Measurements from ENCODE around the gene CHM. TPM values are rescaled to one million over a fixed set of nuclear protein-coding genes. Genes with fewer than 3 reads are reported as not detected.

The CHM gene
- total RNA-seq, 2 donors from 2014 or later: 26.0 to 52.8 TPM

DNA sequence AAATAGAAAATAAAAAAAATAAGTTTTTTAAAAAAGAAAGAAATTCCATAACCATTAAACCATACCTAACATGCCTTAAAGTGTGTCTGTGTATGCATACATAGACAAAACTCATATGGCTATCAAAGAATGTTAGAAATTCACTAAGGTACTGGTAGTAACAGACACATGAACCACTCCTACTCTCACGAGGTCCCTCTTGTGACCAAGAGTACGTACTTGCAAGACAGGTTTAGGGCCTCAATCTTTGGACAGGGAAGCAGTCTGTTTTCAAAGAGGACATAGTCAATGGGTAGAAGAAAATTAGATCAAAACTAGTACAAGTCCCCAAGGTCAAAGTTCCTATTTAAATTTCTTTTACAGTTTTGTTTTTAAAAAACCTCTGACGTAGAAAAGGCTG, 117.3 kb downstream of the CHM start:
- H3K9ac ChIP-seq (ENCODE audit: extremely low read depth, low read length, poor library complexity, severe bottlenecking): no peak overlapping the region
- Mint-ChIP-seq H3K36me3 (ENCODE audit: low read depth) (peaks cover 9% of the 10 kb centered on the region), H3K4me1 (peaks cover 3% of the 10 kb centered on the region), H3K27me3 (ENCODE audit: insufficient read depth) (no peaks in the 10 kb centered on the region), H3K4me3 (no peak overlapping the region), H3K9me3 (peaks cover 7% of the 10 kb centered on the region), H3K27ac (no peak overlapping the region)
- no peaks in the 10 kb centered on the region for H3K4me1 ChIP-seq (ENCODE audit: control insufficient read depth, insufficient read depth, low read length)
- TF ChIP-seq, protein P1, sequence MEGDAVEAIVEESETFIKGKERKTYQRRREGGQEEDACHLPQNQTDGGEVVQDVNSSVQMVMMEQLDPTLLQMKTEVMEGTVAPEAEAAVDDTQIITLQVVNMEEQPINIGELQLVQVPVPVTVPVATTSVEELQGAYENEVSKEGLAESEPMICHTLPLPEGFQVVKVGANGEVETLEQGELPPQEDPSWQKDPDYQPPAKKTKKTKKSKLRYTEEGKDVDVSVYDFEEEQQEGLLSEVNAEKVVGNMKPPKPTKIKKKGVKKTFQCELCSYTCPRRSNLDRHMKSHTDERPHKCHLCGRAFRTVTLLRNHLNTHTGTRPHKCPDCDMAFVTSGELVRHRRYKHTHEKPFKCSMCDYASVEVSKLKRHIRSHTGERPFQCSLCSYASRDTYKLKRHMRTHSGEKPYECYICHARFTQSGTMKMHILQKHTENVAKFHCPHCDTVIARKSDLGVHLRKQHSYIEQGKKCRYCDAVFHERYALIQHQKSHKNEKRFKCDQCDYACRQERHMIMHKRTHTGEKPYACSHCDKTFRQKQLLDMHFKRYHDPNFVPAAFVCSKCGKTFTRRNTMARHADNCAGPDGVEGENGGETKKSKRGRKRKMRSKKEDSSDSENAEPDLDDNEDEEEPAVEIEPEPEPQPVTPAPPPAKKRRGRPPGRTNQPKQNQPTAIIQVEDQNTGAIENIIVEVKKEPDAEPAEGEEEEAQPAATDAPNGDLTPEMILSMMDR (conservative IDR thresholded peaks at IDR 0.05): peak; percentile 44
- H3K27ac ChIP-seq (ENCODE audit: low read depth, low read length): no peak overlapping the region
- H3K9me3 ChIP-seq (ENCODE audit: control insufficient read depth, low read length): peaks cover 6% of the 10 kb centered on the region
- DNase-seq: no peak
- H3K36me3 ChIP-seq (ENCODE audit: control insufficient read depth, insufficient read depth, low read length): no peaks in the 10 kb centered on the region
- no peaks in the 10 kb centered on the region for H3K27me3 ChIP-seq (ENCODE audit: control insufficient read depth, insufficient read depth, low read length, poor library complexity, severe bottlenecking)
- WGBS, 2 experiments (ENCODE audit: insufficient coverage in 1 of 2, insufficient read length in 1 of 2): 88% methylated on average over 2 of the region's 3 CpGs; no CpG with 5 or more reads in 1 of the 2 experiments
- no peak overlapping the region for H3K4me3 ChIP-seq (ENCODE audit: low read length)

DNA sequence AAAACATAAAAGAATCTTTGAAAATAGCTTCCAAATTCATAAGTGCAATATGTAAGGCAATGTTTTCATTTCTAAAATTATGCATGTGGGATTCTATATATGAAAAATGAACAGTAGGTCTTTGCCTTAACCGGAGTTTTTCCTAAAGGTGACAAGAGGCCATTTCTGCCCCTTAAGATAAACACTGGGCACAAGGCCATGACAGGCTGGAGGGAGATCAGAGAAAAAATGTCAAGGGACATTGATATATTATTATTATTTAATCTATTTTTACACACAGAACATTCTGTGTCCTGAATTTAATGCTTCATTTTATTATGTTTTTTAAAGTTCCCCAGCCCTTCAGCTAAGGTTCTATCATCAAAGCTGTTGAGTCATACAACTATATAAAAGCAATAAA, 118.8 kb downstream of the CHM start:
- Mint-ChIP-seq H3K9me3 (no peaks in the 10 kb centered on the region), H3K4me3 (no peak overlapping the region), H3K27ac (no peak overlapping the region), H3K4me1 (peaks cover 9% of the 10 kb centered on the region), H3K27me3 (ENCODE audit: insufficient read depth) (no peaks in the 10 kb centered on the region), H3K36me3 (ENCODE audit: low read depth) (no peaks in the 10 kb centered on the region)
- H3K27me3 ChIP-seq (ENCODE audit: control insufficient read depth, insufficient read depth, low read length, poor library complexity, severe bottlenecking): no peaks in the 10 kb centered on the region
- 100% methylated on average over 1 of the region's 1 CpG; no CpG with 5 or more reads in 1 of the 2 experiments for WGBS, 2 experiments (ENCODE audit: insufficient coverage in 1 of 2, insufficient read length in 1 of 2)
- no peaks in the 10 kb centered on the region for H3K9me3 ChIP-seq (ENCODE audit: control insufficient read depth, low read length)
- H3K4me3 ChIP-seq (ENCODE audit: low read length): no peak overlapping the region
- TF ChIP-seq, protein P1 (conservative IDR thresholded peaks at IDR 0.05): no peak
- no peaks in the 10 kb centered on the region for H3K4me1 ChIP-seq (ENCODE audit: control insufficient read depth, insufficient read depth, low read length)
- no peak overlapping the region for H3K27ac ChIP-seq (ENCODE audit: low read depth, low read length)
- H3K9ac ChIP-seq (ENCODE audit: extremely low read depth, low read length, poor library complexity, severe bottlenecking): no peak overlapping the region
- no peak for DNase-seq
- no peaks in the 10 kb centered on the region for H3K36me3 ChIP-seq (ENCODE audit: control insufficient read depth, insufficient read depth, low read length)

DNA sequence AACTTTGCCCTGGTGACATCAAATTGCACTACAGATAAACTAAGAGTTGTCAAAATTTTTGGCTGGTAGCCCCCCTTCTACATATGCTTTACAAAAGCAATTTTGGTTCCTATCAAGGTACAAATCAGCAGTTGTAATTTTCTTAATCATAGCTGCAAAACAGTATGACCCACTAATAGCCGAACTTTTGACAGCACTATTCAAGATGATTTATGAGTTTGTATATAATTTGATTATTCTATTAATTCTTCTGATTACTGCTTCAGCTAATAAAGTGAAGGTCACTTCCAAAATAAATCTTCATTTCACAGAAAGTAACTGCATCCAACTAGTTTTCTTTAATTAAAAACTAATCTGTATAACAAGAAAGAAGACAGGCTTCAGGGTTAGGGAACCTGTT, 119.6 kb downstream of the CHM start:
- H3K9ac ChIP-seq (ENCODE audit: extremely low read depth, low read length, poor library complexity, severe bottlenecking): no peak overlapping the region
- no peak overlapping the region for H3K4me3 ChIP-seq (ENCODE audit: low read length)
- DNase-seq: no peak
- no peak overlapping the region for H3K27ac ChIP-seq (ENCODE audit: low read depth, low read length)
- H3K4me3 Mint-ChIP-seq: no peak overlapping the region
- H3K27me3 ChIP-seq (ENCODE audit: control insufficient read depth, insufficient read depth, low read length, poor library complexity, severe bottlenecking): no peaks in the 10 kb centered on the region
- peaks cover 11% of the 10 kb centered on the region for H3K4me1 Mint-ChIP-seq
- no peaks in the 10 kb centered on the region for H3K36me3 ChIP-seq (ENCODE audit: control insufficient read depth, insufficient read depth, low read length)
- no peaks in the 10 kb centered on the region for H3K27me3 Mint-ChIP-seq (ENCODE audit: insufficient read depth)
- H3K4me1 ChIP-seq (ENCODE audit: control insufficient read depth, insufficient read depth, low read length): no peaks in the 10 kb centered on the region
- H3K27ac Mint-ChIP-seq: no peak overlapping the region
- no peaks in the 10 kb centered on the region for H3K36me3 Mint-ChIP-seq (ENCODE audit: low read depth)
- H3K9me3 ChIP-seq (ENCODE audit: control insufficient read depth, low read length): no peaks in the 10 kb centered on the region
- H3K9me3 Mint-ChIP-seq: no peaks in the 10 kb centered on the region
- WGBS, 2 experiments (ENCODE audit: insufficient coverage in 1 of 2, insufficient read length in 1 of 2): no CpG with 5 or more reads among the region's 1 CpG
- TF ChIP-seq, protein P1 (conservative IDR thresholded peaks at IDR 0.05): no peak

All from endodermal cell (in vitro differentiated cells).